ENCODE data around the gene MICAL3. TPM values are rescaled to one million over a fixed set of nuclear protein-coding genes. Genes with fewer than 3 reads are reported as not detected.

Gene MICAL3
- total RNA-seq, 3 donors from 2014 or later (not counting 1 experiment from before 2014, with no cell fraction given): 17.1 to 36.3 (median 34.3) TPM

GRCh38 chr22:17944256-17944655, 80.1 kb downstream of the MICAL3 start:
- H3K4me1 Mint-ChIP-seq: peaks cover 11 to 13% of the 10 kb centered on the region in 2 donors
- H3K27ac Mint-ChIP-seq: no peak overlapping the region
- Histone ChIP-seq H3K27ac (ENCODE audit: low read length) (no peak overlapping the region), H3K27me3 (ENCODE audit: control insufficient read depth, insufficient read depth, low read length) (no peaks in the 10 kb centered on the region), H3K4me3 (ENCODE audit: low read length) (no peak overlapping the region), H3K36me3 (ENCODE audit: control insufficient read depth, insufficient read depth, low read length) (no peaks in the 10 kb centered on the region), H3K4me1 (ENCODE audit: control insufficient read depth, insufficient read depth, low read length) (peaks cover 6% of the 10 kb centered on the region), H3K9me3 (ENCODE audit: control insufficient read depth, insufficient read depth, low read length) (no peaks in the 10 kb centered on the region)
- no peaks in the 10 kb centered on the region for H3K27me3 Mint-ChIP-seq (ENCODE audit: low read depth in 2 of 2)
- H3K4me3 Mint-ChIP-seq: no peak overlapping the region
- H3K36me3 Mint-ChIP-seq: no peaks in the 10 kb centered on the region
- TF ChIP-seq CTCF (IDR thresholded peaks at IDR 0.05): no peak
- intact Hi-C loops (cut with micrococcal nuclease): no loop called here
- WGBS (ENCODE audit: insufficient coverage): 95% methylated on average over 9 of the region's 9 CpGs
- H3K9me3 Mint-ChIP-seq: no peaks in the 10 kb centered on the region
- DNase-seq (no peak), ATAC-seq (no peak)

GRCh38 chr22:17943533-17944249, 80.7 kb downstream of the MICAL3 start:
- Mint-ChIP-seq H3K27ac (no peak overlapping the region), H3K9me3 (no peaks in the 10 kb centered on the region), H3K4me1 (peaks cover 15 to 17% of the 10 kb centered on the region in 2 donors), H3K36me3 (no peaks in the 10 kb centered on the region), H3K27me3 (ENCODE audit: low read depth in 2 of 2) (no peaks in the 10 kb centered on the region), H3K4me3 (no peak overlapping the region)
- ATAC-seq (no peak), DNase-seq (no peak)
- no peak for TF ChIP-seq CTCF (IDR thresholded peaks at IDR 0.05)
- Histone ChIP-seq H3K27me3 (ENCODE audit: control insufficient read depth, insufficient read depth, low read length) (no peaks in the 10 kb centered on the region), H3K4me1 (ENCODE audit: control insufficient read depth, insufficient read depth, low read length) (peaks cover 12% of the 10 kb centered on the region), H3K9me3 (ENCODE audit: control insufficient read depth, insufficient read depth, low read length) (no peaks in the 10 kb centered on the region), H3K36me3 (ENCODE audit: control insufficient read depth, insufficient read depth, low read length) (no peaks in the 10 kb centered on the region), H3K27ac (ENCODE audit: low read length) (no peak overlapping the region), H3K4me3 (ENCODE audit: low read length) (no peak overlapping the region)
- 80% methylated on average over 6 of the region's 6 CpGs for WGBS (ENCODE audit: insufficient coverage)
- intact Hi-C loops (cut with micrococcal nuclease): no loop called here

- no peaks in the 10 kb centered on the region for H3K27me3 ChIP-seq (ENCODE audit: control insufficient read depth, insufficient read depth, low read length)
- Mint-ChIP-seq H3K4me3 (no peak overlapping the region), H3K27me3 (ENCODE audit: low read depth in 2 of 2) (no peaks in the 10 kb centered on the region), H3K27ac (no peak overlapping the region), H3K9me3 (no peaks in the 10 kb centered on the region), H3K36me3 (no peaks in the 10 kb centered on the region), H3K4me1 (peaks cover 17 to 19% of the 10 kb centered on the region in 2 donors)
- H3K4me1 ChIP-seq (ENCODE audit: control insufficient read depth, insufficient read depth, low read length): peaks cover 18% of the 10 kb centered on the region
- H3K4me3 ChIP-seq (ENCODE audit: low read length): no peak overlapping the region
- no peaks in the 10 kb centered on the region for H3K9me3 ChIP-seq (ENCODE audit: control insufficient read depth, insufficient read depth, low read length)
- ATAC-seq (no peak), DNase-seq (no peak)
- no peaks in the 10 kb centered on the region for H3K36me3 ChIP-seq (ENCODE audit: control insufficient read depth, insufficient read depth, low read length)
- no peak for TF ChIP-seq CTCF (IDR thresholded peaks at IDR 0.05)
- H3K27ac ChIP-seq (ENCODE audit: low read length): no peak overlapping the region
- intact Hi-C loops (cut with micrococcal nuclease): no loop called here
- WGBS (ENCODE audit: insufficient coverage): 92% methylated on average over 8 of the region's 8 CpGs
These were observed 81.6 kb downstream of the MICAL3 start for GRCh38 chr22:17942721-17943120.

All from natural killer cell (primary cell).